Neural cell (in vitro differentiated cells): Measurements from ENCODE around the gene KLHL3. TPM values are rescaled to one million over a fixed set of nuclear protein-coding genes. Genes with fewer than 3 reads are reported as not detected.

Experiments used
- H2AFZ ChIP-seq: fragments of 200-600, 300-800 bp; sonication (generic), shearing (Covaris generic); 2 replicates; pipeline ENCODE4 v1.6.0; 2014; ENCODE audit warnings: low read depth, mild to moderate bottlenecking, antibody characterized with exemption, low read length, moderate library complexity
- H3F3A ChIP-seq: fragments of 200-600 bp; shearing (Covaris generic); 2 replicates; pipeline ENCODE4 v1.6.1; 2016; ENCODE audit warnings: mild to moderate bottlenecking, moderate library complexity, mixed read lengths, antibody characterized with exemption, low read length; ENCODE audit not compliant: insufficient read depth, poor library complexity, severe bottlenecking
- H3K27ac ChIP-seq: fragments of 200-600, 300-800 bp; sonication (generic), shearing (Covaris generic); 2 replicates; pipeline ENCODE4 v1.5.1; 2014; ENCODE audit warnings: mild to moderate bottlenecking, low read length, moderate library complexity
- H3K27me3 ChIP-seq: fragments of 300-800, 200-600 bp; sonication (generic), shearing (Covaris generic); 2 replicates; pipeline ENCODE4 v1.6.0; 2014; ENCODE audit warnings: mild to moderate bottlenecking, low read depth, low read length, moderate library complexity; ENCODE audit not compliant: insufficient read depth
- H3K36me3 ChIP-seq: fragments of 300-800, 200-600 bp; sonication (generic), shearing (Covaris generic); 2 replicates; pipeline ENCODE4 v1.5.1; 2014; ENCODE audit warnings: mild to moderate bottlenecking, antibody characterized with exemption, low read length, moderate library complexity; ENCODE audit not compliant: insufficient read depth
- H3K4me2 ChIP-seq: fragments of 300-800, 200-600 bp; sonication (generic), shearing (Covaris generic); 2 replicates; pipeline ENCODE4 v1.6.0; 2014; ENCODE audit warnings: mild to moderate bottlenecking, low read length
- H3K4me3 ChIP-seq: fragments of 300-800, 200-600 bp; sonication (generic), shearing (Covaris generic); 2 replicates; pipeline ENCODE4 v1.5.1; 2014; ENCODE audit warnings: mild to moderate bottlenecking, low read length, moderate library complexity
- H3K79me2 ChIP-seq: fragments of 200-600 bp; shearing (Covaris generic); replicated peaks from 2 replicates; pipeline ENCODE4 v1.6.0; 2014; ENCODE audit warnings: mild to moderate bottlenecking, low read length, moderate library complexity; ENCODE audit not compliant: insufficient read depth
- H3K9ac ChIP-seq: fragments of 300-800, 200-600 bp; sonication (generic), shearing (Covaris generic); 2 replicates; pipeline ENCODE4 v1.6.1; 2016; ENCODE audit warnings: mild to moderate bottlenecking, low read length, mixed read lengths
- H3K9me2 ChIP-seq: fragments of 200-600 bp; shearing (Covaris generic); 2 replicates; pipeline ENCODE4 v1.6.1; 2016; ENCODE audit warnings: mild to moderate bottlenecking, low read length, mixed read lengths; ENCODE audit not compliant: insufficient read depth
- H3K9me3 ChIP-seq: fragments of 200-600, 300-800 bp; sonication (generic), shearing (Covaris generic); 2 replicates; pipeline ENCODE4 v1.6.1; 2016; ENCODE audit warnings: mild to moderate bottlenecking, mixed run types, low read length, moderate library complexity, mixed read lengths
- H4K20me1 ChIP-seq: fragments of 200-600 bp; shearing (Covaris generic); 2 replicates; pipeline ENCODE4 v1.6.1; 2016; ENCODE audit warnings: mild to moderate bottlenecking, mixed run types; ENCODE audit not compliant: insufficient read depth
- EP300 ChIP-seq: fragments of 450-650 bp; conservative IDR thresholded peaks from 2 replicates; pipeline ENCODE4 v1.6.1; 2014; ENCODE audit warnings: antibody characterized with exemption, mild to moderate bottlenecking, moderate library complexity; ENCODE audit not compliant: poor library complexity, severe bottlenecking
- EZH2 ChIP-seq: fragments of 200-600, 300-800 bp; shearing (Covaris generic), sonication (generic); IDR thresholded peaks from 2 replicates; pipeline ENCODE4 v1.6.1; 2014; ENCODE audit warnings: antibody characterized with exemption, low read length, borderline replicate concordance, mild to moderate bottlenecking; ENCODE audit not compliant: insufficient read depth, poor library complexity, severe bottlenecking
- MXI1 ChIP-seq: fragments of 450-650 bp; conservative IDR thresholded peaks from 2 replicates; pipeline ENCODE4 v1.6.1; 2014; ENCODE audit warnings: antibody characterized with exemption, mild to moderate bottlenecking; ENCODE audit not compliant: poor library complexity, severe bottlenecking
- POLR2AphosphoS5 ChIP-seq: IDR thresholded peaks from 2 replicates; pipeline ENCODE4 v1.6.1; 2012
- RAD21 ChIP-seq: fragments of 450-650 bp; conservative IDR thresholded peaks from 2 replicates; pipeline ENCODE4 v1.6.1; 2014; ENCODE audit warnings: antibody characterized with exemption, mild to moderate bottlenecking, moderate library complexity
- SMC3 ChIP-seq: fragments of 450-650 bp; conservative IDR thresholded peaks from 2 replicates; pipeline ENCODE4 v1.6.1; 2014; ENCODE audit warnings: antibody characterized with exemption, mild to moderate bottlenecking, moderate library complexity; ENCODE audit not compliant: poor library complexity
- TAF1 ChIP-seq: IDR thresholded peaks from 2 replicates; pipeline ENCODE4 v1.6.1; 2012; ENCODE audit warnings: low read depth
- polyA plus RNA-seq: library from polyadenylated mRNA; depleted of rRNA; stranded (reverse); fragments of >200 nt; gene quantifications from 2 replicates; pipeline ENCODE4 v1.2.3, GENCODE V29; 2014
- TF ChIP-seq, protein P1 (sequence below): fragments of 450-650 bp; IDR thresholded peaks from 2 replicates; pipeline ENCODE4 v1.5.1; 2014; ENCODE audit warnings: antibody characterized with exemption, mild to moderate bottlenecking, moderate library complexity; ENCODE audit not compliant: poor library complexity, severe bottlenecking
- TF ChIP-seq, protein P2 (sequence below): IDR thresholded peaks from 2 replicates; pipeline ENCODE4 v1.6.1; 2012; ENCODE audit warnings: borderline replicate concordance

Gene KLHL3
- polyA plus RNA-seq, 1 donor from 2014 or later = 12.9 TPM

DNA sequence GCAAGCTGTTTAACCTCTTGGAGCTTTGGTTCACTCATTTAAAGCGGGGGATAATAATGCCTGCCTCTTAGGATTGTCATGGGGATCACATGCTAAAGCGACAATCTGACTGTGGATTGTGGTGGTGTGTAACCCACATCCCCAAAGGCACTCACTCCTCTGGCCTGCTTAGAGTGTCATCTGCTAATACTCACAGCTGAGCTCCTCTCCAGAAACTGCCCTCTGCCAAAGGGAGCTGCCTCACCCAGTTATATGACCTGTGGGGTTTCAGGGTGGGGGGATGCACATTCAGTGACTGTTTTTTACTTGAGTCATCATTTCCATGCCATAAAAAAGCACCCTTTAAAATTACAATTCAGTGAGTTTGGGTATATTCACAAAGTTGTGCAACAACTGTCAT lies 126.8 kb downstream of the KLHL3 start:
- no peaks in the 10 kb centered on the region for H3F3A ChIP-seq
- H3K79me2 ChIP-seq = no peaks in the 10 kb centered on the region
- no peak for TF ChIP-seq POLR2AphosphoS5
- TF ChIP-seq, protein P1, sequence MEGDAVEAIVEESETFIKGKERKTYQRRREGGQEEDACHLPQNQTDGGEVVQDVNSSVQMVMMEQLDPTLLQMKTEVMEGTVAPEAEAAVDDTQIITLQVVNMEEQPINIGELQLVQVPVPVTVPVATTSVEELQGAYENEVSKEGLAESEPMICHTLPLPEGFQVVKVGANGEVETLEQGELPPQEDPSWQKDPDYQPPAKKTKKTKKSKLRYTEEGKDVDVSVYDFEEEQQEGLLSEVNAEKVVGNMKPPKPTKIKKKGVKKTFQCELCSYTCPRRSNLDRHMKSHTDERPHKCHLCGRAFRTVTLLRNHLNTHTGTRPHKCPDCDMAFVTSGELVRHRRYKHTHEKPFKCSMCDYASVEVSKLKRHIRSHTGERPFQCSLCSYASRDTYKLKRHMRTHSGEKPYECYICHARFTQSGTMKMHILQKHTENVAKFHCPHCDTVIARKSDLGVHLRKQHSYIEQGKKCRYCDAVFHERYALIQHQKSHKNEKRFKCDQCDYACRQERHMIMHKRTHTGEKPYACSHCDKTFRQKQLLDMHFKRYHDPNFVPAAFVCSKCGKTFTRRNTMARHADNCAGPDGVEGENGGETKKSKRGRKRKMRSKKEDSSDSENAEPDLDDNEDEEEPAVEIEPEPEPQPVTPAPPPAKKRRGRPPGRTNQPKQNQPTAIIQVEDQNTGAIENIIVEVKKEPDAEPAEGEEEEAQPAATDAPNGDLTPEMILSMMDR = no peak
- TF ChIP-seq, protein P2, sequence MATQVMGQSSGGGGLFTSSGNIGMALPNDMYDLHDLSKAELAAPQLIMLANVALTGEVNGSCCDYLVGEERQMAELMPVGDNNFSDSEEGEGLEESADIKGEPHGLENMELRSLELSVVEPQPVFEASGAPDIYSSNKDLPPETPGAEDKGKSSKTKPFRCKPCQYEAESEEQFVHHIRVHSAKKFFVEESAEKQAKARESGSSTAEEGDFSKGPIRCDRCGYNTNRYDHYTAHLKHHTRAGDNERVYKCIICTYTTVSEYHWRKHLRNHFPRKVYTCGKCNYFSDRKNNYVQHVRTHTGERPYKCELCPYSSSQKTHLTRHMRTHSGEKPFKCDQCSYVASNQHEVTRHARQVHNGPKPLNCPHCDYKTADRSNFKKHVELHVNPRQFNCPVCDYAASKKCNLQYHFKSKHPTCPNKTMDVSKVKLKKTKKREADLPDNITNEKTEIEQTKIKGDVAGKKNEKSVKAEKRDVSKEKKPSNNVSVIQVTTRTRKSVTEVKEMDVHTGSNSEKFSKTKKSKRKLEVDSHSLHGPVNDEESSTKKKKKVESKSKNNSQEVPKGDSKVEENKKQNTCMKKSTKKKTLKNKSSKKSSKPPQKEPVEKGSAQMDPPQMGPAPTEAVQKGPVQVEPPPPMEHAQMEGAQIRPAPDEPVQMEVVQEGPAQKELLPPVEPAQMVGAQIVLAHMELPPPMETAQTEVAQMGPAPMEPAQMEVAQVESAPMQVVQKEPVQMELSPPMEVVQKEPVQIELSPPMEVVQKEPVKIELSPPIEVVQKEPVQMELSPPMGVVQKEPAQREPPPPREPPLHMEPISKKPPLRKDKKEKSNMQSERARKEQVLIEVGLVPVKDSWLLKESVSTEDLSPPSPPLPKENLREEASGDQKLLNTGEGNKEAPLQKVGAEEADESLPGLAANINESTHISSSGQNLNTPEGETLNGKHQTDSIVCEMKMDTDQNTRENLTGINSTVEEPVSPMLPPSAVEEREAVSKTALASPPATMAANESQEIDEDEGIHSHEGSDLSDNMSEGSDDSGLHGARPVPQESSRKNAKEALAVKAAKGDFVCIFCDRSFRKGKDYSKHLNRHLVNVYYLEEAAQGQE = no peak
- no peak for TF ChIP-seq MXI1
- TF ChIP-seq RAD21 = no peak
- no peak for TF ChIP-seq TAF1
- no peak for TF ChIP-seq EZH2
- no peak for TF ChIP-seq EP300
- no peak for TF ChIP-seq SMC3
- H3K27ac ChIP-seq = no peak overlapping the region
- no peak overlapping the region for H3K4me2 ChIP-seq
- H3K36me3 ChIP-seq = no peaks in the 10 kb centered on the region
- H2AFZ ChIP-seq = no peak overlapping the region
- no peaks in the 10 kb centered on the region for H3K9me3 ChIP-seq
- no peak overlapping the region for H3K4me3 ChIP-seq
- no peaks in the 10 kb centered on the region for H3K27me3 ChIP-seq
- no peaks in the 10 kb centered on the region for H3K9me2 ChIP-seq
- H4K20me1 ChIP-seq = no peaks in the 10 kb centered on the region
- H3K9ac ChIP-seq = no peak overlapping the region

GRCh38 chr5:137607771-137608170 lies 128.1 kb downstream of the KLHL3 start:
- H3K4me2 ChIP-seq = no peak overlapping the region
- H3K9ac ChIP-seq = no peak overlapping the region
- no peaks in the 10 kb centered on the region for H3K27me3 ChIP-seq
- no peaks in the 10 kb centered on the region for H3K79me2 ChIP-seq
- no peak overlapping the region for H3K27ac ChIP-seq
- H2AFZ ChIP-seq = no peak overlapping the region
- H3K9me3 ChIP-seq = no peaks in the 10 kb centered on the region
- no peaks in the 10 kb centered on the region for H3K9me2 ChIP-seq
- no peaks in the 10 kb centered on the region for H3F3A ChIP-seq
- TF ChIP-seq TAF1 = no peak
- TF ChIP-seq RAD21 = no peak
- no peak for TF ChIP-seq MXI1
- TF ChIP-seq POLR2AphosphoS5 = no peak
- no peak for TF ChIP-seq EZH2
- no peak for TF ChIP-seq SMC3
- TF ChIP-seq, protein P2 = no peak
- TF ChIP-seq, protein P1 = no peak
- no peak for TF ChIP-seq EP300
- no peaks in the 10 kb centered on the region for H3K36me3 ChIP-seq
- H4K20me1 ChIP-seq = no peaks in the 10 kb centered on the region
- H3K4me3 ChIP-seq = no peak overlapping the region
